ENCODE results near the gene DNAJC1. TPM values are rescaled to one million over a fixed set of nuclear protein-coding genes. Genes with fewer than 3 reads are reported as not detected.

The DNAJC1 gene
- total and polyA plus RNA-seq, 2 of the 8 experiments (the other 6 are each of a cell fraction or from before 2014, with no cell fraction given): 6.8 to 14.8 TPM

- H3K4me3 ChIP-seq (ENCODE audit: extremely low read depth in 1 of 4, insufficient read depth in 2 of 4, low read depth in 3 of 4, low read length in 4 of 4): no peak overlapping the region
- POLR2A ChIA-PET (ENCODE audit: partially characterized antibody): no interaction called here
Measured at GRCh38 chr10:21885940-21886339, 117.6 kb downstream of the DNAJC1 start.

More at GRCh38 chr10:21885940-21886339, 117.6 kb downstream of the DNAJC1 start:
- Histone ChIP-seq H3K4me1 (replicated peaks in 1 of 4; ENCODE audit: control insufficient read depth in 3 of 4, insufficient read depth in 4 of 4, low read length in 3 of 4) (no peaks in the 10 kb centered on the region), H2BK12ac (ENCODE audit: low read depth, low read length) (no peak overlapping the region), H2BK20ac (ENCODE audit: low read length) (no peak overlapping the region), H3K4me2 (ENCODE audit: insufficient read depth in 1 of 2, low read depth in 2 of 2, low read length in 2 of 2) (no peak overlapping the region), H3K36me3 (ENCODE audit: control insufficient read depth in 2 of 4, insufficient read depth in 4 of 4, low read length in 3 of 4) (no peaks in the 10 kb centered on the region), H3K79me2 (ENCODE audit: control insufficient read depth in 1 of 2, insufficient read depth in 2 of 2, low read length in 2 of 2) (no peaks in the 10 kb centered on the region), H3K9me3 (ENCODE audit: insufficient read depth in 2 of 2, low read depth in 1 of 2, low read length in 1 of 2) (no peaks in the 10 kb centered on the region), H3K9ac (replicated peaks in 1 of 4; ENCODE audit: extremely low read depth in 1 of 4, low read depth in 3 of 4, low read length in 3 of 4) (no peak overlapping the region), H3K27me3 (replicated peaks in 1 of 4; ENCODE audit: control insufficient read depth in 3 of 4, extremely low read depth in 1 of 4, insufficient read depth in 3 of 4, low read length in 3 of 4) (no peaks in the 10 kb centered on the region), H2BK120ac (replicated peaks; ENCODE audit: low read depth, low read length) (no peak overlapping the region), H3K23ac (ENCODE audit: insufficient read length) (no peak overlapping the region), H2BK5ac (ENCODE audit: low read depth, low read length) (no peak overlapping the region), H3K18ac (ENCODE audit: extremely low read depth, low read length) (no peak overlapping the region), H4K20me1 (replicated peaks in 1 of 2; ENCODE audit: control insufficient read depth in 1 of 2, insufficient read depth in 2 of 2, low read length in 2 of 2) (no peaks in the 10 kb centered on the region), H4K91ac (replicated peaks; ENCODE audit: insufficient read length, low read length) (no peak overlapping the region), H4K8ac (ENCODE audit: extremely low read depth, insufficient read depth, low read length) (no peak overlapping the region), H3K14ac (ENCODE audit: insufficient read length) (no peak overlapping the region), H3K56ac (replicated peaks; ENCODE audit: insufficient read length, low read depth, low read length) (no peak overlapping the region), H3K27ac (ENCODE audit: low read depth, low read length) (no peak overlapping the region), H3K4ac (replicated peaks; ENCODE audit: insufficient read length, low read depth, low read length) (no peak overlapping the region), H4K5ac (ENCODE audit: insufficient read length, low read depth, low read length) (no peak overlapping the region), H3K79me1 (ENCODE audit: low read depth, low read length) (no peaks in the 10 kb centered on the region), H2AK5ac (ENCODE audit: low read depth, low read length) (no peak overlapping the region), H3K23me2 (ENCODE audit: low read depth, low read length) (no peaks in the 10 kb centered on the region), H2BK15ac (ENCODE audit: low read length) (no peak overlapping the region), H2AFZ (ENCODE audit: low read length) (no peak overlapping the region)
- TF ChIP-seq CTCF (IDR thresholded peaks at IDR 0.05; ENCODE audit: control extremely low read depth in 1 of 3, insufficient read depth in 1 of 3, low read depth in 1 of 3, low read length in 3 of 3) (no peak), NRF1 (IDR thresholded peaks at IDR 0.05; ENCODE audit: low read depth, low read length) (no peak), CHD1 (IDR thresholded peaks at IDR 0.05; ENCODE audit: low read depth, low read length) (no peak), KDM4A (IDR thresholded peaks at IDR 0.05; ENCODE audit: low read depth, low read length, severe bottlenecking) (no peak), MAFK (IDR thresholded peaks at IDR 0.05; ENCODE audit: low read depth, low read length) (no peak), JUND (IDR thresholded peaks at IDR 0.05; ENCODE audit: low read length) (no peak), EP300 (IDR thresholded peaks at IDR 0.05; ENCODE audit: borderline replicate concordance in 1 of 2, low read depth in 2 of 2, low read length in 2 of 2) (no peak), SIN3A (conservative IDR thresholded peaks at IDR 0.05 in 1 of 2, IDR thresholded peaks at IDR 0.05 in 1 of 2; ENCODE audit: low read depth in 1 of 2, low read length in 2 of 2) (no peak), CBX5 (IDR thresholded peaks at IDR 0.05; ENCODE audit: low read depth, low read length) (no peak), SP2 (IDR thresholded peaks at IDR 0.05; ENCODE audit: low read length) (no peak), KDM5A (IDR thresholded peaks at IDR 0.05; ENCODE audit: low read length) (no peak), HDAC2 (IDR thresholded peaks at IDR 0.05; ENCODE audit: borderline replicate concordance in 1 of 2, low read depth in 2 of 2, low read length in 2 of 2) (no peak)
- DNase-seq (ENCODE audit: low read depth in 1 of 2, low spot score in 2 of 2): no peak
- CTCF ChIA-PET (ENCODE audit: partially characterized antibody): no interaction called here
- no peak for FAIRE-seq
